H1 (cell line): ENCODE results near the gene MAP6. TPM values are rescaled to one million over a fixed set of nuclear protein-coding genes. Genes with fewer than 3 reads are reported as not detected.
A peak's percentile ranks its signal among the peaks of the same experiment; 100 is the strongest.

Experiments
- CTCF ChIA-PET: fragments of 300-600 bp; sonication (Branson Sonifier 250); formaldehyde crosslinking; loops from one replicate; lab custom pipeline; 2021; ENCODE audit not compliant: partially characterized antibody; lab: Charles Lee
- POLR2A ChIA-PET: fragments of 300-600 bp; sonication (Branson Sonifier 250); formaldehyde crosslinking; loops from one replicate; lab custom pipeline; 2021; ENCODE audit warnings: inconsistent platforms; ENCODE audit not compliant: partially characterized antibody; lab: Charles Lee
- DNase-seq, 2 experiments: peaks; one replicate each; pipeline versions ENCODE4 v3.0.0 to v3.0.0-alpha.2; 2010 to 2022; ENCODE audit warnings: low spot score in 2 of 2, low read depth in 1 of 2, mixed read lengths in 1 of 2
- FAIRE-seq: peaks from 2 replicates; lab custom pipeline; 2011; peaks lifted over from hg19 to GRCh38; lab: Jason Lieb, UNC
- H2AFZ ChIP-seq: 2 replicates; pipeline ENCODE4 v1.8.1; 2012; ENCODE audit warnings: low read length, inconsistent platforms
- H2AK5ac ChIP-seq: 2 replicates; pipeline ENCODE4 v1.6.1; 2013; ENCODE audit warnings: low read depth, low read length
- H2BK120ac ChIP-seq: replicated peaks from 2 replicates; pipeline ENCODE3; 2013; ENCODE audit warnings: low read depth, low read length, inconsistent platforms
- H2BK12ac ChIP-seq: 2 replicates; pipeline ENCODE4 v1.6.1; 2013; ENCODE audit warnings: low read depth, low read length
- H2BK15ac ChIP-seq: 2 replicates; pipeline ENCODE4 v1.6.1; 2013; ENCODE audit warnings: low read length
- H2BK20ac ChIP-seq: 2 replicates; pipeline ENCODE4 v1.6.1; 2013; ENCODE audit warnings: low read length
- H2BK5ac ChIP-seq: 2 replicates; pipeline ENCODE4 v1.6.1; 2013; ENCODE audit warnings: low read depth, low read length
- H3K14ac ChIP-seq: 2 replicates; pipeline ENCODE4 v1.6.1; 2013; ENCODE audit warnings: inconsistent platforms; ENCODE audit not compliant: insufficient read length
- H3K18ac ChIP-seq: 2 replicates; pipeline ENCODE4 v1.6.1; 2013; ENCODE audit warnings: low read length; ENCODE audit errors: extremely low read depth
- H3K23ac ChIP-seq: 2 replicates; pipeline ENCODE4 v1.6.1; 2013; ENCODE audit warnings: inconsistent platforms; ENCODE audit not compliant: insufficient read length
- H3K23me2 ChIP-seq: 2 replicates; pipeline ENCODE4 v1.6.1; 2013; ENCODE audit warnings: low read depth, low read length
- H3K27ac ChIP-seq: 2 replicates; pipeline ENCODE4 v1.6.1; 2011; ENCODE audit warnings: low read depth, low read length, inconsistent platforms
- H3K27me3 ChIP-seq, 4 experiments: replicated peaks in 1 of 4; 1 replicate in 1 of 4; 2 replicates in 3 of 4; pipeline versions ENCODE4 v1.6.1 to v1.8.1; 2011 to 2013; ENCODE audit warnings: low read length in 3 of 4, mild to moderate bottlenecking in 3 of 4, inconsistent platforms in 2 of 4, mixed read lengths in 2 of 4, moderate library complexity in 1 of 4; ENCODE audit not compliant: control insufficient read depth in 3 of 4, insufficient read depth in 3 of 4; ENCODE audit errors: extremely low read depth in 1 of 4
- H3K36me3 ChIP-seq, 4 experiments: 2 replicates each; pipeline versions ENCODE4 v1.6.1 to v1.8.1; 2011 to 2013; ENCODE audit warnings: mild to moderate bottlenecking in 4 of 4, low read length in 3 of 4, moderate library complexity in 2 of 4, control low read depth in 1 of 4, inconsistent platforms in 1 of 4; ENCODE audit not compliant: insufficient read depth in 4 of 4, control insufficient read depth in 2 of 4
- H3K4ac ChIP-seq: replicated peaks from 2 replicates; pipeline ENCODE3; 2013; ENCODE audit warnings: low read length, low read depth, mixed read lengths, inconsistent platforms; ENCODE audit not compliant: insufficient read length
- H3K4me1 ChIP-seq, 4 experiments: replicated peaks in 1 of 4; 1 replicate in 1 of 4; 2 replicates in 3 of 4; pipeline versions ENCODE4 v1.6.1 to v1.8.1; 2011 to 2013; ENCODE audit warnings: low read length in 3 of 4, inconsistent platforms in 2 of 4, mixed read lengths in 1 of 4; ENCODE audit not compliant: insufficient read depth in 4 of 4, control insufficient read depth in 3 of 4
- H3K4me2 ChIP-seq, 2 experiments: 2 replicates each; pipeline versions ENCODE4 v1.6.1 to v1.8.1; 2011 to 2013; ENCODE audit warnings: low read depth in 2 of 2, low read length in 2 of 2, control low read depth in 1 of 2, inconsistent platforms in 1 of 2, mild to moderate bottlenecking in 1 of 2; ENCODE audit not compliant: insufficient read depth in 1 of 2
- H3K4me3 ChIP-seq, 4 experiments: fragments of 200-600, 300-600 bp in 1 of 4; sonication (generic), shearing (Covaris generic), sonication (Bioruptor Twin) in 1 of 4; 2 replicates each; pipeline versions ENCODE4 v1.5.1 to v1.8.1; 2011 to 2016; ENCODE audit warnings: low read length in 4 of 4, low read depth in 3 of 4, control low read depth in 2 of 4, inconsistent platforms in 2 of 4, mild to moderate bottlenecking in 2 of 4, mixed read lengths in 1 of 4, moderate library complexity in 1 of 4; ENCODE audit not compliant: insufficient read depth in 2 of 4; ENCODE audit errors: extremely low read depth in 1 of 4
- H3K56ac ChIP-seq: replicated peaks from 2 replicates; pipeline ENCODE3; 2013; ENCODE audit warnings: low read depth, mild to moderate bottlenecking, mixed read lengths, low read length, inconsistent platforms; ENCODE audit not compliant: insufficient read length
- H3K79me1 ChIP-seq: 2 replicates; pipeline ENCODE4 v1.6.1; 2013; ENCODE audit warnings: low read depth, low read length, control low read depth
- H3K79me2 ChIP-seq, 2 experiments: 2 replicates each; pipeline versions ENCODE4 v1.6.1 to v1.8.1; 2012 to 2013; ENCODE audit warnings: low read length in 2 of 2, mild to moderate bottlenecking in 2 of 2, inconsistent platforms in 1 of 2; ENCODE audit not compliant: insufficient read depth in 2 of 2, control insufficient read depth in 1 of 2
- H3K9ac ChIP-seq, 4 experiments: replicated peaks in 1 of 4; 1 replicate in 1 of 4; 2 replicates in 3 of 4; pipeline versions ENCODE4 v1.6.1 to v1.8.1; 2011 to 2013; ENCODE audit warnings: low read depth in 3 of 4, low read length in 3 of 4, control low read depth in 2 of 4, mild to moderate bottlenecking in 2 of 4, moderate library complexity in 2 of 4, inconsistent platforms in 1 of 4; ENCODE audit errors: extremely low read depth in 1 of 4
- H3K9me3 ChIP-seq, 2 experiments: 2 replicates each; pipeline versions ENCODE4 v1.6.1 to v1.8.1; 2012 to 2013; ENCODE audit warnings: mild to moderate bottlenecking in 2 of 2, moderate library complexity in 2 of 2, control low read depth in 1 of 2, inconsistent platforms in 1 of 2, low read depth in 1 of 2, low read length in 1 of 2, mixed read lengths in 1 of 2; ENCODE audit not compliant: insufficient read depth in 2 of 2
- H4K20me1 ChIP-seq, 2 experiments: replicated peaks in 1 of 2; 2 replicates each; pipeline versions ENCODE3 to v1.8.1; 2011 to 2013; ENCODE audit warnings: inconsistent platforms in 2 of 2, low read length in 2 of 2, mild to moderate bottlenecking in 1 of 2; ENCODE audit not compliant: insufficient read depth in 2 of 2, control insufficient read depth in 1 of 2
- H4K5ac ChIP-seq: 2 replicates; pipeline ENCODE4 v1.6.1; 2013; ENCODE audit warnings: low read length, low read depth, mixed read lengths, inconsistent platforms; ENCODE audit not compliant: insufficient read length
- H4K8ac ChIP-seq: 2 replicates; pipeline ENCODE4 v1.8.0; 2013; ENCODE audit warnings: mild to moderate bottlenecking, moderate library complexity, low read length, inconsistent platforms; ENCODE audit not compliant: insufficient read depth; ENCODE audit errors: extremely low read depth
- H4K91ac ChIP-seq: replicated peaks from 2 replicates; pipeline ENCODE3; 2013; ENCODE audit warnings: low read length, mixed read lengths, inconsistent platforms; ENCODE audit not compliant: insufficient read length
- CHD1 ChIP-seq: IDR thresholded peaks from 2 replicates; pipeline ENCODE4 v1.6.1; 2012; ENCODE audit warnings: low read depth, low read length, improper control_type of control experiment
- E2F6 ChIP-seq: IDR thresholded peaks from 2 replicates; pipeline ENCODE4 v1.6.1; 2012; ENCODE audit warnings: inconsistent platforms
- EZH2 ChIP-seq: fragments of 200-600 bp; sonication (generic); IDR thresholded peaks from 2 replicates; pipeline ENCODE4 v1.7.1; 2012; ENCODE audit warnings: low read depth, mild to moderate bottlenecking, moderate library complexity, low read length, inconsistent platforms; ENCODE audit not compliant: severe bottlenecking
- GABPA ChIP-seq: IDR thresholded peaks from 2 replicates; pipeline ENCODE4 v1.6.1; 2011; ENCODE audit warnings: mild to moderate bottlenecking, low read length, moderate library complexity, borderline replicate concordance; ENCODE audit not compliant: insufficient read depth
- KDM4A ChIP-seq: IDR thresholded peaks from one replicate; pipeline ENCODE4 v1.7.1; 2012; ENCODE audit warnings: low read depth, mild to moderate bottlenecking, moderate library complexity, low read length, inconsistent platforms; ENCODE audit not compliant: severe bottlenecking
- RBBP5 ChIP-seq: IDR thresholded peaks from 2 replicates; pipeline ENCODE4 v1.7.1; 2012; ENCODE audit warnings: low read depth, mild to moderate bottlenecking, inconsistent platforms, low read length, moderate library complexity, borderline replicate concordance
- SUZ12 ChIP-seq: fragments of 200-600 bp; sonication (generic); IDR thresholded peaks from 2 replicates; pipeline ENCODE4 v1.6.1; 2012; ENCODE audit warnings: mild to moderate bottlenecking, inconsistent platforms, low read length, moderate library complexity, mixed read lengths
- USF2 ChIP-seq: IDR thresholded peaks from 2 replicates; pipeline ENCODE4 v1.6.1; 2011; ENCODE audit warnings: low read length, improper control_type of control experiment
- YY1 ChIP-seq: IDR thresholded peaks from 2 replicates; pipeline ENCODE4 v1.6.1; 2011; ENCODE audit warnings: low read depth, mild to moderate bottlenecking, low read length
- ZNF274 ChIP-seq: IDR thresholded peaks from 2 replicates; pipeline ENCODE4 v1.7.0; 2012; ENCODE audit warnings: low read length, borderline replicate concordance; ENCODE audit errors: extremely low read depth
- WGBS, 2 experiments: shearing (Covaris generic) in 1 of 2; methylation state at CpG; one replicate each; pipeline versions ENCODE4 v1.1.6 to v1.1.7; 2013 to 2015; ENCODE audit warnings: low lambda C conversion rate in 2 of 2, mixed read lengths in 2 of 2, inconsistent platforms in 1 of 2, low coverage in 1 of 2, missing lambda C conversion rate in 1 of 2; ENCODE audit not compliant: insufficient replicate concordance in 2 of 2, insufficient coverage in 1 of 2, insufficient read length in 1 of 2; ENCODE audit errors: extremely low coverage in 1 of 2, missing lambda C conversion rate in 1 of 2; 5-methylcytosine and 5-hydroxymethylcytosine counted together
- polyA plus RNA-seq, 7 experiments: library from polyadenylated mRNA; depleted of rRNA in 3 of 7; stranded (reverse) in 5 of 7; unstranded in 2 of 7; fragments of >200 nt in 5 of 7; fragments of 200-250 nt in 2 of 7; gene quantifications; 1 replicate in 5 of 7; 2 replicates in 1 of 7; 4 replicates in 1 of 7; pipeline versions ENCODE4 v1.2.1 to v1.2.3, GENCODE V29; 2011 to 2013; ENCODE audit warnings: missing spikeins in 2 of 7, mixed read lengths in 2 of 7
- total RNA-seq: library from RNA; stranded (reverse); fragmentation: NEBNext Ultra II Directional; extraction: Animal tissue kit (Norgen Biotek cat#: 25700); gene quantifications from 2 replicates; pipeline ENCODE4 v1.2.1, GENCODE V29; 2021

The MAP6 gene
- total and polyA plus RNA-seq, 2 of the 8 experiments (the other 6 are each of a cell fraction or from before 2014, with no cell fraction given) = 0.54 to 0.89 TPM

- ChIA-PET CTCF (interaction anchor here (0.9 to 1.5 kb wide), 3 partner anchors 38 to 92 kb away, joined by 4 to 5 read pairs (median 5); no protein-coding TSS in a partner anchor), POLR2A (interaction anchor here (2.0 to 2.7 kb wide), 2 partner anchors 84 to 94 kb away, joined by 5 to 6 read pairs; no protein-coding TSS in a partner anchor)
- peak in 1 of 2 experiments; percentile 84 for DNase-seq
- Histone ChIP-seq H3K4me1 (peaks cover 9 to 25% (median 11%) of the 10 kb centered on the region in 4 experiments), H2BK120ac (no peak overlapping the region), H2AFZ (0 out of 2 replicates have a peak overlapping the region, but pooled peaks have one; percentile 54), H3K79me2 (no peaks in the 10 kb centered on the region), H4K5ac (no peak overlapping the region), H3K23me2 (peaks cover 15% of the 10 kb centered on the region; the same call in 1 of the 2 replicates), H3K14ac (no peak overlapping the region), H3K18ac (no peak overlapping the region), H2BK5ac (no peak overlapping the region), H3K36me3 (no peaks in the 10 kb centered on the region), H2BK20ac (no peak overlapping the region), H2BK12ac (no peak overlapping the region), H2BK15ac (no peak overlapping the region), H3K27me3 (peaks cover 43 to 75% (median 64%) of the 10 kb centered on the region in 4 experiments), H2AK5ac (no peak overlapping the region), H4K8ac (no peak overlapping the region), H3K27ac (no peak overlapping the region), H3K9me3 (no peaks in the 10 kb centered on the region), H4K91ac (no peak overlapping the region), H3K79me1 (no peaks in the 10 kb centered on the region), H3K23ac (no peak overlapping the region), H4K20me1 (no peaks in the 10 kb centered on the region), H3K56ac (no peak overlapping the region), H3K4me3 (peak overlapping the region; percentile 32 to 66 (median 45)), H3K9ac (no peak overlapping the region), H3K4me2 (peak overlapping the region; percentile 79 to 82), H3K4ac (no peak overlapping the region)
- 2% methylated on average over 57 of the region's 73 CpGs; no CpG with 5 or more reads in 1 of the 2 experiments for WGBS, 2 experiments
- FAIRE-seq = no peak
- TF ChIP-seq RBBP5 (peak; percentile 22; the same call in 1 of the 2 replicates), YY1 (no peak; the same call in 1 of the 2 replicates), SUZ12 (peak; percentile 11; the same call in 1 of the 2 replicates), CHD1 (no peak), GABPA (no peak), ZNF274 (no peak), E2F6 (no peak), USF2 (no peak), KDM4A (peak; percentile 20), EZH2 (peak; percentile 58)
These were observed 897 bp downstream of the MAP6 start for GRCh38 chr11:75667831-75668450.
